ENCODE measurements around the gene NANP.

The NANP gene

GRCh38 chr20:25580711-25581110 lies 43.1 kb downstream of the NANP start:
- TF ChIP-seq CTCF (IDR thresholded peaks at IDR 0.05; ENCODE audit: control extremely low read depth, extremely low read depth, low read depth, missing control alignments): no peak
- POLR2A ChIA-PET: no interaction called here
- CTCF ChIA-PET: interaction anchor here (1.3 to 1.7 kb wide), 2 partner anchors 8 to 181 kb away, joined by 3 to 4 read pairs; no protein-coding TSS in a partner anchor
- no peak for DNase-seq (ENCODE audit: extremely low spot score)

DNA sequence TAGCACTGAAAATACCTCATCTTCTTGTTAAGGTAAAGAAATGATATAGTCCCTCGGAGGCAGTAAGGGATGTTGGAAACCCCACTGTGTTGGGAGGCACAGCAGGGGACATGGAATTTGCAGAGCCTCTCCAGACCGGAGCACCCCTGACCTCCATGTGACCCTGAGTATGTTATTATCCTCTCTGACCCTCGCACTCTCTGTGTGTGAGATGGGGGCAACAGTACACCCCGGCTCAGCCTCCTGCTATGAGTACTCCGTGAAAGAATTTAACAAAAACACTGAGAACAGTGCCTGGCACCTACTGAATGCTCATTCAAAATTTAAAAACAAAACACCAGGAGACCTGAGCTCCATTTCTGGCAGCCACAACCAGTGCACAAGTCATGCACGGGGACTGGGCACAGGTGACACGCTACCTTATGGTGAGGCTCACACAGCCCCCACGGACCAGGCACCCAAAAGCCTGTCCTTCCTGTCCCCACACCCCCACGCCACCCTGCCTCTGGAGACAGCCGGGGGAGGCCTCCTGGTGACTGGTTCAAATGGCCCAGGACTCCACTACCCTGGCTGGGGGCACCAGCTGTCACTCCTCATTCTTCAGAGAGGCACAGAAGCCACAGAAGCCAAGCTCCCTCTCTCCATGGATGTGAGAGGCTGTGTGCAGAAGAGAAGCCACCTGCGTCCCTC lies 44.6 kb downstream of the NANP start:
- POLR2A ChIA-PET: no interaction called here
- CTCF ChIA-PET: interaction anchor here (1.7 kb wide), 1 partner anchor 10 kb away, joined by 4 read pairs; no protein-coding TSS in a partner anchor
- TF ChIP-seq CTCF (IDR thresholded peaks at IDR 0.05; ENCODE audit: control extremely low read depth, extremely low read depth, low read depth, missing control alignments): no peak
- no peak for DNase-seq (ENCODE audit: extremely low spot score)

DNA sequence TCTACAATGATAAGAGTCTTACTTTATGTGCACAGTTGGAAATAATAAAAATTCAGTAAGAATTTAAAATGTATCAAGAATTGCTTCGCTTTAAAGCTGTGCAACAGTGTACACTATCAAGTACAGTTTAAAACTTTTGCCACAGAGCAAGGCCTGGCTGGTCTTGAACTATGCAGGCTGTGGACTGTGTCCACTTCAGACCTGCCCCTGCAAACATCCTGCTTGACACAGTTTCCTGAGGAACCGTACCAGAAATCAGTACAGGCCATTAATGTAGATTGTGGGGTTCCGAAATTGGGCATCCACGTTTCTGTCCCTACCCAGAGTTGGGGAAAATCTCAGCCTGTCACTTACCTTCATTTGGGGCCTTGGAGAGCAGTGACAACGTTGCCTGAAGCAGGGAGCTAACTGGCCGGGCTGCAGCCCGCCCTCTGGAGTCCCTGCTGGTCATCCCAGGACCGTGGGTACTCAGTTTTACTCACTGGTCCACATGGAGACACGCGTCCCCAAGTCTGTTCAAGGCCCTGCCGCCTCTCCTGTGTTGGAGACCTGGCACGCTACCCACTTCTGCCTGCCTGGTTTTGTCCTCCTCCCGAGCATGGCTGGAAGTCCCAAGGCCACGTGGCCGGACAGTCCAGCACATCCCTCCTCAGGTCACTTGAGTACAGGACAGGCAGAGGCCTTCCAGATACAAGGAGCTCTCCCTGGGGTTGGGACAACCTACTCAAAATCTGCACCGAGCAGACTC lies 46.9 kb downstream of the NANP start:
- ChIA-PET CTCF (no interaction called here), POLR2A (no interaction called here)
- no peak for TF ChIP-seq CTCF (IDR thresholded peaks at IDR 0.05; ENCODE audit: control extremely low read depth, extremely low read depth, low read depth, missing control alignments)
- no peak for DNase-seq (ENCODE audit: extremely low spot score)

DNA sequence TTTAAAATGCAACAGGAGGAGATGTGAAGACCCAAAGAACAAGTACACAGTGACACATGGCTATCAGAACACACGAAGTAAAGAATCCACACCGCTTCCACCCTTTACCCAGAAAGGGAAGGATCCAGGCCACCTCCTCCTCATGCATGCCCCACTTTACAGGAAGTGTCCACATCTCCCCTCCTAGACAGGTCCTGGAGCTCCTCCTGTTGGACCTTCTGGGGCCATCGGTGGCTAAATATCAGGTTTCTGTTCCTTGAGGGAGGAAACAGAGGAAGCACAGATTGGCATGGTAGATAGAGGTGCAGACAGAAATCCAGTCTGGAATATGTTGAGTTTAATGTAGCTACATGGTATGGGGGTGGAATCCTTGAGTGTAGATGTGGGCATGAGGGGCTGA lies 49.4 kb downstream of the NANP start:
- ChIA-PET CTCF (no interaction called here), POLR2A (no interaction called here)
- no peak for DNase-seq (ENCODE audit: extremely low spot score)
- TF ChIP-seq CTCF (IDR thresholded peaks at IDR 0.05; ENCODE audit: control extremely low read depth, extremely low read depth, low read depth, missing control alignments): no peak

- DNase-seq (ENCODE audit: extremely low spot score): no peak
- CTCF ChIA-PET: no interaction called here
- POLR2A ChIA-PET: no interaction called here
- no peak for TF ChIP-seq CTCF (IDR thresholded peaks at IDR 0.05; ENCODE audit: control extremely low read depth, extremely low read depth, low read depth, missing control alignments)
These were observed 50.2 kb downstream of the NANP start for GRCh38 chr20:25573288-25574251.

- CTCF ChIA-PET: no interaction called here
- POLR2A ChIA-PET: no interaction called here
These were observed 52.0 kb downstream of the NANP start for GRCh38 chr20:25571817-25572216.

More at GRCh38 chr20:25571817-25572216, 52.0 kb downstream of the NANP start:
- TF ChIP-seq CTCF (IDR thresholded peaks at IDR 0.05; ENCODE audit: control extremely low read depth, extremely low read depth, low read depth, missing control alignments): no peak
- no peak for DNase-seq (ENCODE audit: extremely low spot score)
